Middle frontal gyrus (tissue), 1 donor: ENCODE data around the gene CMIP.

ENCODE experiments used
- DNase-seq: peaks from one replicate; pipeline ENCODE4 v3.0.0-alpha.2; 2015; ENCODE audit warnings: low spot score; ENCODE audit errors: extremely low spot score

The CMIP gene

GRCh38 chr16:81617021-81617346 is 172.4 kb downstream of the CMIP start:
- no peak for DNase-seq

GRCh38 chr16:81618187-81618586 is 173.6 kb downstream of the CMIP start:
- no peak for DNase-seq

- no peak for DNase-seq
Measured at GRCh38 chr16:81618661-81619060, 174.1 kb downstream of the CMIP start.

- DNase-seq: no peak
Measured at GRCh38 chr16:81620029-81620428, 175.4 kb downstream of the CMIP start.

GRCh38 chr16:81620796-81621195 is 176.2 kb downstream of the CMIP start:
- no peak for DNase-seq

GRCh38 chr16:81621496-81621895 is 176.9 kb downstream of the CMIP start:
- DNase-seq: no peak

- peak; percentile 61 for DNase-seq
Measured at GRCh38 chr16:81623365-81624102, 178.9 kb downstream of the CMIP start.

- DNase-seq: no peak
Measured at GRCh38 chr16:81624403-81624759, 179.8 kb downstream of the CMIP start.

- DNase-seq: no peak
Measured at GRCh38 chr16:81624760-81625543, 180.3 kb downstream of the CMIP start.

GRCh38 chr16:81625544-81626153 is 181.0 kb downstream of the CMIP start:
- DNase-seq: no peak

- DNase-seq: no peak
Measured at GRCh38 chr16:81626181-81626674, 181.6 kb downstream of the CMIP start.

GRCh38 chr16:81627024-81627423 is 182.4 kb downstream of the CMIP start:
- DNase-seq: no peak

- no peak for DNase-seq
Measured at GRCh38 chr16:81627729-81628244, 183.2 kb downstream of the CMIP start.

- no peak for DNase-seq
Measured at GRCh38 chr16:81629034-81629802, 184.6 kb downstream of the CMIP start.

- no peak for DNase-seq
Measured at GRCh38 chr16:81629896-81630634, 185.5 kb downstream of the CMIP start.

GRCh38 chr16:81630635-81631031 is 186.0 kb downstream of the CMIP start:
- no peak for DNase-seq

- DNase-seq: no peak
Measured at GRCh38 chr16:81632392-81633146, 188.0 kb downstream of the CMIP start.

- DNase-seq: no peak
Measured at GRCh38 chr16:81633147-81633619, 188.6 kb downstream of the CMIP start.

- no peak for DNase-seq
Measured at GRCh38 chr16:81633680-81634379, 189.2 kb downstream of the CMIP start.
